SU-DHL-6 (cell line): ENCODE data around the gene WDR18.

Source experiments
- H2AFZ ChIP-seq: fragments of 200-600 bp; sonication (generic); 2 replicates; pipeline ENCODE4 v1.6.1; 2014; ENCODE audit warnings: low read depth, mild to moderate bottlenecking, moderate library complexity, mixed read lengths, antibody characterized with exemption, low read length; ENCODE audit not compliant: severe bottlenecking
- H3F3A ChIP-seq: fragments of 200-600 bp; shearing (Covaris generic); 2 replicates; pipeline ENCODE4 v1.6.0; 2016; ENCODE audit warnings: antibody characterized with exemption, mild to moderate bottlenecking; ENCODE audit not compliant: insufficient read depth
- H3K27ac ChIP-seq: fragments of 200-600 bp; sonication (generic); 2 replicates; pipeline ENCODE4 v1.5.1; 2016; ENCODE audit warnings: low read depth, mild to moderate bottlenecking, low read length, moderate library complexity, mixed read lengths
- H3K27me3 ChIP-seq: fragments of 200-600 bp; sonication (generic), shearing (Covaris generic); 2 replicates; pipeline ENCODE4 v1.6.0; 2014; ENCODE audit warnings: mild to moderate bottlenecking, low read length
- H3K36me3 ChIP-seq: fragments of 200-600 bp; sonication (generic); 2 replicates; pipeline ENCODE4 v1.6.1; 2014; ENCODE audit warnings: mild to moderate bottlenecking, low read length, mixed read lengths
- H3K4me2 ChIP-seq: fragments of 300-600, 200-600 bp; shearing (Covaris generic), sonication (generic); 2 replicates; pipeline ENCODE4 v1.6.0; 2014; ENCODE audit warnings: low read length, low read depth, mild to moderate bottlenecking; ENCODE audit not compliant: poor library complexity, severe bottlenecking
- H3K4me3 ChIP-seq: fragments of 200-600 bp; sonication (generic); 2 replicates; pipeline ENCODE4 v1.5.1; 2014; ENCODE audit warnings: antibody characterized with exemption, low read length, mild to moderate bottlenecking, mixed read lengths; ENCODE audit not compliant: insufficient read depth, poor library complexity, severe bottlenecking
- H3K79me2 ChIP-seq: fragments of 200-600 bp; sonication (generic); 2 replicates; pipeline ENCODE4 v1.6.1; 2014; ENCODE audit warnings: mild to moderate bottlenecking, low read length, moderate library complexity; ENCODE audit not compliant: insufficient read depth
- H3K9ac ChIP-seq: fragments of 200-600 bp; sonication (generic); 2 replicates; pipeline ENCODE4 v1.7.0; 2014; ENCODE audit warnings: mild to moderate bottlenecking, low read length
- H3K9me2 ChIP-seq: fragments of 200-600 bp; sonication (generic); replicated peaks from 2 replicates; pipeline ENCODE4 v1.6.1; 2014; ENCODE audit warnings: low read length; ENCODE audit not compliant: insufficient read depth
- H3K9me3 ChIP-seq: fragments of 200-600 bp; sonication (generic); 2 replicates; pipeline ENCODE4 v1.6.1; 2014; ENCODE audit warnings: low read length, mixed read lengths; ENCODE audit not compliant: insufficient read depth
- H4K20me1 ChIP-seq: fragments of 200-600 bp; sonication (generic); 2 replicates; pipeline ENCODE4 v1.6.1; 2014; ENCODE audit warnings: low read depth, mild to moderate bottlenecking, antibody characterized with exemption, low read length, moderate library complexity, mixed read lengths
- CTCF ChIP-seq: fragments of 200-600 bp; sonication (generic); IDR thresholded peaks from one replicate; pipeline ENCODE4 v1.5.1; 2017; ENCODE audit warnings: antibody characterized with exemption, mild to moderate bottlenecking, low read length, moderate library complexity; ENCODE audit not compliant: insufficient read depth, poor library complexity, severe bottlenecking
- EZH2phosphoT487 ChIP-seq: fragments of 200-600 bp; sonication (generic), shearing (Covaris generic); conservative IDR thresholded peaks from 2 replicates; pipeline ENCODE4 v1.6.1; 2018; ENCODE audit warnings: mild to moderate bottlenecking, antibody characterized with exemption, low read length, moderate library complexity, mixed read lengths

WDR18 gene

DNA sequence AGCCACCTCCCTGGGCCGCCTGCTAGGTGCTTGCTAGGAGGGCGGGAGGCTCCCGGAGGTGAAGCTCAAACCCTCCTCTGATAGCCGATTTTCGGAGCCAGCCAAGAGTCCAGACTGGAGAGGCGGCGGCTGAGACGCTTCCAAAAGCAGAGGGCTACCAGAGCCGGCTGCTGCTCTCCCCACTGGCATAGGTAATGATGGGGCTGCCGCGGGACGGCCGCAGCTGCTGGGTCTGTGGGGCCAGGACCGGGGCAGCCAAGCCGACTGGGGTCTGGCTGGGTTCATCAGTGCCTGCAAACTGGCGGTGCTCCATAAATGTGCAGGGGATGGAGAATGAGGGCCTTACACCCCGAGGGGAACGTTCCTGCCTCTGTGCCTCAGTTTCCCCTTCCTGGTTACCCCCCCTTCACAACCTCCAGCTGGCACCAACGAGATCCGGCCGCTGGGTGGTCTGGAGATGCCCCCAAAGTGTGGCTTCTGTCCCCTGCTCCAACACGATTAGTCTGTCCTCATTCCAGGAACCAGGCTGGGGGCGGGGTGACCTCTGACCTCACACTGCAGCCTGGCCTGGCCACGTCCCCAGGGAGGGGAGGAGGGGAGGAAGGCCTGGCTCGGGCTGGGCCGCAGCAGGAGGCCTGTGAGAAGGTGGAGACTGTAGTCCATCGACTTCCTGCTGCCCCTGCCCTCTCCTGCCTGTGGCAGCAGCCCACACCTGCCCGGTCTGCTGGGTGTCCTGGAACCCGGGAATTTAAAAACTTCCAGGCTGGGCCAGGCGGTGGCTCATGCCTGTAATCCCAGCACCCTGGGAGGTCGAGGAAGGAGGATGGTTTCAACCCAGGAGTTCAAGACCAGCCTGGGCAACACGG, 3.8 kb upstream of the WDR18 start:
- no peak overlapping the region for H3K9ac ChIP-seq
- no peaks in the 10 kb centered on the region for H3K9me2 ChIP-seq
- H3K36me3 ChIP-seq = no peaks in the 10 kb centered on the region
- H4K20me1 ChIP-seq = no peaks in the 10 kb centered on the region
- no peak overlapping the region for H2AFZ ChIP-seq
- 0 out of 2 replicates have a peak, but pooled peaks cover 6% of the 10 kb centered on the region for H3K79me2 ChIP-seq
- TF ChIP-seq CTCF = no peak
- TF ChIP-seq EZH2phosphoT487 = no peak
- H3K27ac ChIP-seq = no peak overlapping the region
- H3K4me2 ChIP-seq = no peak overlapping the region
- H3K9me3 ChIP-seq = no peaks in the 10 kb centered on the region
- peaks cover 9% of the 10 kb centered on the region for H3F3A ChIP-seq
- no peak overlapping the region for H3K4me3 ChIP-seq
- no peaks in the 10 kb centered on the region for H3K27me3 ChIP-seq

DNA sequence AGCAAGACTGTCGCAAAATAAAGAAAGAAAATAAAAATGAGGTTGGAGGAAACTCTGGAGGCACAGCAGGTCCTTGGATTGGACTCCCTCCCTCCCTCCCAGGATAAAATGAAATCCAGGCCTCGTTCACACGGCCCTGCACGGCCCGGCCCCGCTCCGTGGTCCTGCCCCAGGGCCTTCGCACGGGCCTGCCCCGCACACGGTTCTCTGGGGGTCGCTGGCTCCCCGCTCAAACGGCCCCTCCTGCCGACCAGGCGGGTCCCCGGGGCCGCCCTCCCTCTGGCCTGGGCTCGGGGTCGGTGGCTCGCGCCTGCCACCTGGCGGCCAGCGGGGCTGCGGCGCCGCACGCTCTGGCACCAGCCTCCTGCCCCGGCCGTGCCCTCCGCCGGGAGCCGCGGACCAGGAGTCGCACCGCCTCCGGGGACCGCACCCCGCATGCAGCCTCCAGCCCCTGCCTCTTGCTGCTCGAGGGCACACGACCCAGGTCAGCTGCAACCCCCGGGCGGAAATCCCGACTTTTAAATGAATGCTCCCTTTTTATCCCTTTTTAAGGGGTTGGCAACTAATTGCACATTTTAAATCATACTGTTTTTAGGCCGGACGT, 1.5 kb upstream of the WDR18 start:
- peak overlapping the region; percentile 33 for H3K4me2 ChIP-seq
- no peaks in the 10 kb centered on the region for H3K36me3 ChIP-seq
- no peaks in the 10 kb centered on the region for H3K27me3 ChIP-seq
- no peaks in the 10 kb centered on the region for H4K20me1 ChIP-seq
- peaks cover 9% of the 10 kb centered on the region for H3F3A ChIP-seq
- no peak overlapping the region for H3K27ac ChIP-seq
- 0 out of 2 replicates have a peak, but pooled peaks cover 6% of the 10 kb centered on the region for H3K79me2 ChIP-seq
- no peak for TF ChIP-seq EZH2phosphoT487
- TF ChIP-seq CTCF = peak; percentile 80
- H3K9ac ChIP-seq = no peak overlapping the region
- no peak overlapping the region for H3K4me3 ChIP-seq
- no peaks in the 10 kb centered on the region for H3K9me2 ChIP-seq
- H2AFZ ChIP-seq = no peak overlapping the region
- no peaks in the 10 kb centered on the region for H3K9me3 ChIP-seq

GRCh38 chr19:986083-986482, 1.9 kb downstream of the WDR18 start:
- Histone ChIP-seq H3K27me3 (no peaks in the 10 kb centered on the region), H3K36me3 (no peaks in the 10 kb centered on the region), H3K27ac (no peak overlapping the region), H3K9me3 (no peaks in the 10 kb centered on the region), H4K20me1 (no peaks in the 10 kb centered on the region), H3K9ac (no peak overlapping the region), H3K9me2 (no peaks in the 10 kb centered on the region), H3F3A (peaks cover 9% of the 10 kb centered on the region), H3K79me2 (0 out of 2 replicates have a peak, but pooled peaks cover 6% of the 10 kb centered on the region), H3K4me2 (no peak overlapping the region), H2AFZ (no peak overlapping the region), H3K4me3 (no peak overlapping the region)
- TF ChIP-seq EZH2phosphoT487 (no peak), CTCF (no peak)
